A549 treated with dexamethasone at 1 μM for 4 hours (cell line): Measurements from ENCODE around the gene CHCHD2. TPM values are rescaled to one million over a fixed set of nuclear protein-coding genes. Genes with fewer than 3 reads are reported as not detected.

Experiments
- total RNA-seq: library from RNA; stranded (reverse); fragments of 200-300 nt; extraction: Qiagen RNA extraction; gene quantifications from 5 replicates; pipeline ENCODE4 v1.2.3, GENCODE V29; 2022

CHCHD2 gene, protein sequence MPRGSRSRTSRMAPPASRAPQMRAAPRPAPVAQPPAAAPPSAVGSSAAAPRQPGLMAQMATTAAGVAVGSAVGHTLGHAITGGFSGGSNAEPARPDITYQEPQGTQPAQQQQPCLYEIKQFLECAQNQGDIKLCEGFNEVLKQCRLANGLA
- total RNA-seq, result 564 to 618 TPM (median 570 TPM) in 5 replicates

DNA sequence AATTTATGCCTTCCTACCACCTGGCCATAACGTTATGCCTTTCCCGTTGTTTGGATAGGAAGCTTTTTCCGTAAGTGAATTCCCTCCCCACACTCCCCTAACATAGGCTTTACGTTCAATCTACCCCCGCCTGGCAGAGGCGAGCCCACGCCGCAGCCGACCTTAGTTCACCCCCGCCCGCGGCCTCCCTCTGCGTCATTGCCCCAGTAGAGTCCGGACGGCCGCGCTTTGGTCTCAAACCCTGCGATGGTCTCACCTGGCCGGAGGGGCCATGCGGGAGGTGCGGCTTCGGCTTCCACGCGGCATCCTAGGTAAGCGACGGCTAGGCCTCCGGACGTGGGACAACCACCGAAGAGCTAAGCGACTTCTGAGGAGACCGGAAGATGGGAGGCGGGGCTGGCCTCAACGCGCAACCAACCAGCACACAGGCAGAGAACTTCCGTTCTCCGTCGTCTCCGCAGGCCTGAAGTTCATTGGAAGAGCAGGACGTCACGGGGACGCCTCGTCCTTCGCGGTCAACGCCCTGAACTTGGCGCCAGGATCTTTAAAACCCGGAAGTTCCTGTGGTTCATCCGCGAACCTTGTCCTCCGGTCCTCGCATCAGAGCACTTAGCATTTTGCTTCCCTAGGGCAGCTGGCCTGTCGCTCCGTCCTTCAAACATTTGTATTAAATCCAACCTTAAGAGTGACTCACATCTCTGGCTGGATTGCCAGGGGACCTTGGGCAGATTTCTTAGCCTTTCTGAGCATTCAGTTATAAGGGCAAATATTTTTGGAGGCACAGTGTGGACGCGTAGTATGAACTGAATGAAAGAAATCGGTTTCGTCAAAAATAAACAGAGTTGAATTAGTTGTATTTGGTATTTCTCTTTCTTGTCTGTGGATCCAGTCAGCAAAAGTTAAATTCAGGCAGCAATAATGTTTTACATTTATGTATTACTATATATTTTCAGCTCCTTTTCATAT lies at the start of gene CHCHD2:
Gene CHCHD2, minus strand, starts transcription at position 369 of the 966 bp plus-strand sequence. Its CDS starts 63 bp downstream, at position 306.

DNA sequence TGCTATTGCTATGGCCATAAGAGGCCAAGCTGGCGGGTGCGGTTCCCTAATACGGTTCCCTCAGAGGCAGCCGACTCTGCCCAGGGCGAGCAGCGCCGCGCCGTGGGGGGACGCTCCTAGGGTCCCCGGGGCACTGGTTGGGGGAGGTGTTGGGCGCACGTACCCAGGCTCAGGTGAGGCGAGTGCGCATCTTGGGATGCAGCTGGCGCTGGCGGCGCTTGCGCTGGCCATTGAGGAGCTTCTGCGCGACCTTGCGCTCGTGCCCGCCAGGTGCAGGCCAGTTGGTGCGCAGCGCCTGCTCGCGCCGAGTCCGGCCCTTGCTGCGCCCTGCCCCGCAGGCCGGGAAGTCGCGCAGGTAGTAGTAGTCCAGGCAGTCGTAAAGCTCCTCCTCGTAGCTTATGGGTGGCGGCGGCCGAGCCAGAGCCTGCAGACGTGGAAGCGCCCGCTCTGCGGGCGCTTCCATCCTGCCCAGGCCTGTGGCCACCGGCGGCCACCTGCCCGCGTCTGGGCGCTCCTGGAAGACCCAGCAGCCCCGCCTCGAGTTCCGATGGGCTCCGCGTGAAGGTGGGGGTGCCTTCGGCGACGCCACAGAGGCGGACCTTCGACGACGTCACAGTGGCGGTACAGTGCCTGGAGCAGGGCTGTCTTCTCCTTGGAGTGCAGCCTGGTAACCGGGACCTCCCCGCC lies 9.7 kb upstream of the CHCHD2 start, which contains the start of gene NUPR2:
Gene NUPR2, minus strand, starts transcription at position 566 of the 687 bp plus-strand sequence. Its CDS starts 103 bp downstream, at position 463.

DNA sequence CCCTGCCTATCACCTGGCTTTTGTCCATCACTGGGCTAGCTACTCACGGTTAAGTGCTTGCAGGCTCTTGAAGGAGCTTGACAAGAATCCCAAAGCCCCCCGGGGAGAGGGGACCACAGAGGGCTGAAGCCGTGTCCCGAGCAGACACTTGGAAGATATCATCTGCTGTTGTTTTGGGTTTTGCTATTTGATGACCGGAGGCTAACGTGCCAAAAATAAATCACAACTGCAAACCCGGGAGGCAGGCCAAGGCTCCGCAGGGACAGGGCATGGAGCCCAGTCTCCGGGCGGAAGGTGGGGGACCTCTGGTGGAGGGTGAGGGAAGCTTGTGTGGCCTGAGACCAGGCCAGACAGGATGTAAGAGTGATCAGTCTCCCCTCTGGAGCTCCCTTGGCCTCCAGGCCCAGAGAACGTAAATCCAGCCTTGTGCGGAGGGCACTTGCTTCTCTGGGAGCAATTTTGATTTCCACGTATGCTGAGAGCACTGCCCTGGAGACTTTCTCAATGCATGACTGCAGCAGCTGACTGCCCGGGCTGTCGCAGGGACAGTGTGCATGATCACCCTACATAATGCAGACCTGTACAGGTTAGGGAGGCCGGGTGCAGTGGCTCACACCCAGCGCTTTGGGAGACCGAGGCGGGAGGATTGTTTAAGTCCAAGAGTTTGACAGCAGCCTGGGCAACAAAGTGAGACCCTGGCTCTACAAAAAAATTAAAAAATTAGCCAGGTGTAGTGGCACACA lies 13.3 kb downstream of the CHCHD2 start, which contains the start of gene PHKG1:
Gene PHKG1, minus strand, starts transcription at position 164 of the 743 bp plus-strand sequence. CDS start 4,011 bp downstream, outside the sequence.

DNA sequence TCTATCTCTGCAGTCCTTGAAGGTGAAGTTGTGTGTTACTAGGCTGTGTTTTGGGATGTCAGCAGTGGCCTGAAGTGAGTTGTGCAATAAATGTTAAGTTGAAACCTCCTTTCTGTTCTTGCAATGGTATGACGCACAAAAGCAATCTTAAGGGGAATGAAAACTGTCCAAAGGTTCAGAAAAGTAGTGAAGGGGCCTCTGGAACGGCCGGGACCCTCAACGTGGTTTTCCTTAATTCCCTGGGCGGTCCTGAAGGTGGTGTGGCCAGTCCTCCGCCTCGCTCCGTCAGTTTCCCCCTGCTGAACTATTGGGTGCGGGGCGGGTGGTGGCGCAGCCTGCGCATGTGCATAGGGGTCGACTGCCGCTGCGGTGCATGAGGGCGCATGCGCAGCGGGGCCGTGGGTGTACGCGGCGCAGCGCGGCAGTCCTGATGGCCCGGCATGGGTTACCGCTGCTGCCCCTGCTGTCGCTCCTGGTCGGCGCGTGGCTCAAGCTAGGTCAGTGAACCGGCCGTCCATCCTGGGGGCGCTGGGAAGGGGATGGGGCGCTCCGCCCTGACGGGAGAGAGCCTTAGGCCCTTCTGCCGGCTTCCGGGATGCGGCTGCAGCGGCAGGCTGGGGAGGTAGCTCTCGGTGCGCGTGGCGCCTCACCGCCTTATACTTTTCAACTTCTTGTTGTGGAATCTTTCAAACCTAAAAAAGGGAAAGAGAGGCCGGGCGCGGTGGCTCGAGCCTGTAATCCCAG lies 42.2 kb downstream of the CHCHD2 start, which contains the start of gene SUMF2:
Gene SUMF2, plus strand, starts transcription at position 405 of the 744 bp plus-strand sequence. Its CDS starts 26 bp downstream, at position 431.

Other genes starting within 250 kb of the CHCHD2 start
- not detected in 5 replicates for gene SEPTIN14, start 243.7 kb downstream of the CHCHD2 start, total RNA-seq
- gene ZNF713, start 219.0 kb downstream of the CHCHD2 start, total RNA-seq, result 0.38 to 1.1 TPM (median 0.66 TPM) in 5 replicates
- gene MRPS17, start 154.6 kb downstream of the CHCHD2 start, total RNA-seq, result 24.1 to 31.5 TPM (median 26.6 TPM) in 5 replicates
- gene NIPSNAP2, start 141.9 kb downstream of the CHCHD2 start, total RNA-seq, result 46.2 to 56.0 TPM (median 52.7 TPM) in 5 replicates
- gene PSPH, start 55.0 kb downstream of the CHCHD2 start, total RNA-seq, result 23.5 to 26.4 TPM (median 23.9 TPM) in 5 replicates
- gene CCT6A, start 54.7 kb downstream of the CHCHD2 start, total RNA-seq, result 251 to 285 TPM (median 265 TPM) in 5 replicates
- 109 to 115 TPM (median 112 TPM) in 5 replicates for gene SUMF2, start 42.2 kb downstream of the CHCHD2 start, total RNA-seq
- 0.39 to 0.77 TPM (median 0.54 TPM) in 5 replicates for gene PHKG1, start 13.5 kb downstream of the CHCHD2 start, total RNA-seq
- gene NUPR2, start 9.9 kb upstream of the CHCHD2 start, total RNA-seq, result not detected in 5 replicates